ENCODE data around the gene RGS12.

GRCh38 chr4:3317656-3318211 lies 24.9 kb downstream of the RGS12 start:
- TF ChIP-seq CTCF (IDR thresholded peaks at IDR 0.05) (no peak), ZFX (IDR thresholded peaks at IDR 0.05; ENCODE audit: borderline replicate concordance) (no peak)
